OCI-LY7 (cell line): Measurements from ENCODE around the gene ALS2CL.

ENCODE experiments used
- CTCF ChIP-seq: fragments of 200-600 bp; sonication (generic); conservative IDR thresholded peaks from 2 replicates; pipeline ENCODE4 v1.5.1; 2014; ENCODE audit warnings: mild to moderate bottlenecking, antibody characterized with exemption, low read length, moderate library complexity, mixed read lengths
- EZH2phosphoT487 ChIP-seq: fragments of 200-600 bp; sonication (generic); IDR thresholded peaks from 2 replicates; pipeline ENCODE4 v1.6.1; 2018; ENCODE audit warnings: low read depth, borderline replicate concordance, mild to moderate bottlenecking, mixed run types, antibody characterized with exemption, low read length, moderate library complexity, mixed read lengths

- TF ChIP-seq CTCF (no peak), EZH2phosphoT487 (no peak)
Measured at GRCh38 chr3:46672349-46672695, 21.2 kb downstream of the ALS2CL start.
